GM18909 (cell line): ENCODE results near the gene CHMP4B.

ENCODE experiments used
- ATAC-seq: cut with Tn5 transposase; IDR thresholded peaks from one replicate; pipeline ENCODE4 v1.9.1; 2021; ENCODE audit warnings: mild to moderate bottlenecking; ENCODE audit not compliant: unreplicated experiment, poor library complexity

Gene CHMP4B

DNA sequence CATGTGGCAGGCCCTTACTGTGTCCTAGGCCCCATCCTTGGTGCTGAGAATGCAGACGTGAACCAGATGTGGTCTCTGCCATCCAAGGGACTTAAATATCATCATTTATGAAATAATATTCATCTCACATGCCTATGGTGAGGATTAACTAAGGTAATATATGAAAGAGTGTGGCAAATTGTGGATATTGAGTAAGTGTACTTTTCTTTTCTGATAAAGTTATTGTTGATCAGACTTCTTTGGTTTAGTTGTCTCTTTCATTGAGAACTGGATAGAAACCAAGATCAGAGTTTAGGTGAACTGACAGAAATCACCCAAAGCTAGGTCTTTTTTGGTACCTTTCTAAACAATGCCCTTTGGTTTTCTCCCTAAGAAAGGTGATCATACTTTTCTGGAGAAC, 5.0 kb downstream of the CHMP4B start:
- no peak for ATAC-seq

- no peak for ATAC-seq
Observed at GRCh38 chr20:33817411-33817810, 6.3 kb downstream of the CHMP4B start.

DNA sequence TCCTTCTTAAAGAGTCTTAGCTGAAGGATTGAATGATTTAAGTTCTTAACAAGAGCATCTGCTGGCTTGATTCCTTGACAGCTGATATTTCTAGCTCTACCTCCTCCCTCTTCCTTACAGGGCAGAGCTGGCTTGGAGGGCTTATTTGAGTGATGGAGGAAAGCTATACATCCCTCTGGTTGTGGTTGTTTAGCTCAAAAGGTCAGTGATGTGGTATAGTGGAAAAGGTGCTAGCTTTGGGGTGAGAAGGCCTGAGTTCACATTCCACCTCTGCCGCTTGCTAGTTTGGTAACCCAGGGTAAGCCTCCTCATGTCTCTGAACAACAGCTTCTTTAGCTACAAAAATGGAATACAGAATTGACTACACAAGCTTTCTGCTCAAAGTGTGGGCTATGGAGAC, 8.3 kb downstream of the CHMP4B start:
- ATAC-seq = no peak

DNA sequence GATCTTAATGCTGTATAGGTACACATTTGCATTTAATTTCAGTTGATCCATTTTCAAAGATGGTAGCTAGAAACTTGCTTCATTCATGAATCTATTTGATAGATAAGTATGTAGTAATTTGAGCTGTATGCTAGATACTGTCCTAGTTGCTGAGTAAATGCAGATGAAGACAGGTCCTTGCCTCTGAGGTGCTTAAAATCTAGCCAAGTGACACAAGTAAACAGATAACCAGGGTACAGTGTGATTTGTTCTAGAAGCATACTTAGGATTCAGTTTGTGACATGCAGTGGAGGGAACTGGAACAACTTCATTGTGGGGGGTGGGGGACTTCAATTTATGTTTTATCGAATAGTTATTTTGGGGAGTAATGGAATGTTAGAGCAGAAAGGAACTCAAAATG, 9.2 kb downstream of the CHMP4B start:
- ATAC-seq = no peak

GRCh38 chr20:33821270-33821836, 10.2 kb downstream of the CHMP4B start:
- ATAC-seq = no peak

DNA sequence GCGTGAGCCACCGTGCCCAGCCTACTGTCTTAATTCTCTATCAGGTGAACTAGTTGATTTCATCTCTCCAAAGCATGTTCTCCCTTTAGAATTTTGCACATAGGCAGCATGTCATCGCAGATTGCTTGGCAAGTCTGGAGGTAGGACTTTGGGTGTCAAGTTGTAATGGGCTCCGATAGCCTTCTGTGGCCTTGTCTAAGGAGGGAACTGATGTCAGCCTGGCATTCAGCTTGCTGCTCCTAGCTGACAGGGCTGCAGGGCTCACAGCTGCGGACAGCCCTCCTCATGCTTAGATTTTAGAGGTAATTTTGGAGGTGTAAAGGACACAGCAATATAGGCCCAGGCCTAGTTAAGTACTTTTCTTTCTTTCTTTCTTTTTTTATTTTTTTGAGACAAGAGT, 11.3 kb downstream of the CHMP4B start:
- no peak for ATAC-seq

DNA sequence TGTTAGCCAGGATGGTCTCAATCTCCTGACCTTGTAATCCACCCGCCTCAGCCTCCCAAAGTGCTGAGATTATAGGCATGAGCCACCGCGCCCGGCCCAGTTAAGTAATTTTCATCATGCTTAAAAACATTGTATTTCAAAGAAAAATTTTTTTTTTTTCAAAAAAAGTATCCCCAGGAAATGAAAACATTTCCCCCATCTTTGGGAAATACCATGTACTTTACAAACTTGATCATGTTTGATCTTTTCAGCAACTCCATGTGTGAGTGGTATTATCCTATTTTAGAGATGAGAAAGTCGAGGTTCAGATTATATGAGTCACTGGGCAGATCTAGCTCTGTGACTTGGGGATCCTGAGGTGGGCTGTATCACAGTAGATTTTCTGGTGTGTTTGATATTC, 11.8 kb downstream of the CHMP4B start:
- ATAC-seq = no peak

- ATAC-seq = no peak
Observed at GRCh38 chr20:33824852-33825251, 13.7 kb downstream of the CHMP4B start.

DNA sequence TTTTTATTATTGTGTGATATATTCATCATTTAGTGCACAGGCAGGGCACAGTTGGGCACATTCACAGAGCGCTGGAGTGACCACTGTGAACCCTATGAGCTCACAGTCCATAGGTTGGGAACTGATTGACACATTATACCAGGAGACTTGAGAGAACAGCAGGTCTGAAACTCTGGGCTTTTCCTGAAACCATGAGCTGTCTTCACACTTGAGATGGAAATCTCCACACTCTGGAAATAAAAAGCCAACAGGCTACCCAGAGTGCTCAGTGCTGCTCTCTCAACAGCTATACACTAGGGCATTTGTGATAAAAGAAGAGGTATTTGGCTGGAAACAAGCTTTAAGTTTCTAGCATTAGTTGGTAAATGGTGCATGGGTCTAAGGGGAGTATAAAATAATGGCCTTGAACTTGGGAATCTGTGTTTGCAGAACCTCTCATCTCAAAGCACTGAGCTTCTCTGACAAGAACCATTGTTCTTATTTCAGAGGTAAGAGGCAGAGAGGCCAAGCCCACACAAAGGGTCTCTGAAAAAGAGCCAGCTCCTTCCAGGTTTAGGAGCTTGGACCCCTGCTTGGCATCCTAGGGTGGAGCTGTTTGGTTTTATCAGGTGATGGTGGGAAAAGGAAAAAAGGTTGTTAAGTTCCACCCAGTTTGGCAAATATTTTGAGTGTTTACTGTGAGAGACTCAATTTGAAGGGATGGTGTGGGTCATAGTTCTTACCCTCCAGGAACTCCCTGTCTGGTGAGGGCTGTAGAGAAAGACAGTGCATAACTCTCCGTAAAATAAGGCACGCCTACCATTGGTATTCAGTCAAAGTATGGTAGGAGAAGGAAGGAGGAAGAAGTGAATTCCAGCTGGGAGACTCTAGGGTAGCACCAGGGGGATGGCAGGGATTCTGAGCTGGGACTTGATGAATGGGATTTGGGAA, 14.5 kb downstream of the CHMP4B start:
- ATAC-seq = no peak

GRCh38 chr20:33826270-33826897, 15.2 kb downstream of the CHMP4B start:
- no peak for ATAC-seq

GRCh38 chr20:33827109-33827508, 16.0 kb downstream of the CHMP4B start:
- no peak for ATAC-seq

DNA sequence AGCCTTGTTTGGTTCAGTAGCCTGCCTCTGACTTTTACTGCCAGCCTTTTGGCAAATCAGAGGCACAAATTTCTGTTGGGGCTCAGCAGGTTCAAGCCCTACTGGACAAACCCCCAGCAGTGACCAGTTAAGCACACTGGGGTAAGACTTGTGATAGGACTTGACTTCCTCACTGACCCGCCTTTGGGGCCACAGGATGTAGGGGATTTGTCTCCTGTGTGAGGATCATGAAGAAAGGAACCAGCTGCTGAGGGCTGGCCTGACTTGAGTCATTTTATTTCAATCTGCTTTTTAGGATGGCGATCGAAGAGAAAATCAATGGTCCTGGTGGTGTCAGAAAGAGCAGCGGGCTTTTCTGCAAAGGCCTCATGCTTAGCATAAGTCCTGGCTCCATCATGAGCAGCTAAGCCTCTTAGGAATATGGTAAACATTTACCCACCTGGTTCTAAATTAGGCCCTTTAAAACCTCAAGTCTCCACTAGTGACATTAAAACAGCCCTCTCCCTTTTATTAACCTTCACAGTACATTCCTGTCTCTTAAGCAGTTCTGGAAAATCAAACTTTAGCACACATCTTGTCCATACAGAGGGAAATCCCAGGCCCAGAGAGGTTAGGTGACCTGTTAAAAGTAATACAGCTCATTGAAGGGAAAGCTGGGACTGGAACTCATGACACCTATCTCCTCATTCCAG, 16.6 kb downstream of the CHMP4B start:
- no peak for ATAC-seq

- no peak for ATAC-seq
Observed at GRCh38 chr20:33828326-33828844, 17.2 kb downstream of the CHMP4B start.

GRCh38 chr20:33828967-33829560, 17.9 kb downstream of the CHMP4B start:
- no peak for ATAC-seq

DNA sequence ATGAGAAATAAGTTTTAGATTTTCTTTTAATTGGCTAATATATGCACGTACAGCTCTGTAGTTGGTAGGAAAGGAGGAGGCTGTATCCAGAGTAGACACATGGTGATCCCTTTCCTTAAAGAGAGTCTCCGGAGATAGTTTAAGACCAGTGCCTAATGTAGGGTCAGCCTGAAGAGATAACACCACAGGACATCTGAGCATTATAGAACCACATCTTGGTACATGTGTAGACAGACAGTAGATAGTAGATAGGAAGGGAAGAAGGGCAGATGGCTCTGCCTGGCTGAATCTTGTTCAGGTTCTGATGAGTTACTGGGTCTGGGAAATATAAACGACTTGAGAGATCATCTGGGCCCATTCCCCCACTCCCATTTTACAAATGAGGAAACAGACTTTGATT, 18.5 kb downstream of the CHMP4B start:
- no peak for ATAC-seq

DNA sequence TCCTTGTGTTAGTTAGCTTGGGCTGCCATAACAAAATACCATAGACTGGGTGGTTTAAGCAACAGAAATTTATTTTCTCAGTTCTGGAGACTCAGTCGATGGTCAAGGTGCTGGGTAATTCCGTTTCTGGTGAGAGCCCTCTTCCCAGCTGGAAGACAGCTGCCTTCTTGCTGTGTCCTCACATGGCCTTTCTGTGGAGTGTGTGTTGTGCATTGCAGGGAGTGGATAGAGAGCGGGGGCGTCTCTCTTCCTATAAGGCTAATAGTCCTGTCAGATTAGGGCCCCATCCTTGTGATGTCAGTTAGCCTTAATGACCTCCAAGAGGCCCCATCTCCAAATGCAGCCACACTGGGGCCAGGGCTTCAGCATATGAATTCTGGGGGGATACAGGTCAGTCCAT, 19.2 kb downstream of the CHMP4B start:
- no peak for ATAC-seq

GRCh38 chr20:33832103-33832804, 21.1 kb downstream of the CHMP4B start:
- no peak for ATAC-seq

DNA sequence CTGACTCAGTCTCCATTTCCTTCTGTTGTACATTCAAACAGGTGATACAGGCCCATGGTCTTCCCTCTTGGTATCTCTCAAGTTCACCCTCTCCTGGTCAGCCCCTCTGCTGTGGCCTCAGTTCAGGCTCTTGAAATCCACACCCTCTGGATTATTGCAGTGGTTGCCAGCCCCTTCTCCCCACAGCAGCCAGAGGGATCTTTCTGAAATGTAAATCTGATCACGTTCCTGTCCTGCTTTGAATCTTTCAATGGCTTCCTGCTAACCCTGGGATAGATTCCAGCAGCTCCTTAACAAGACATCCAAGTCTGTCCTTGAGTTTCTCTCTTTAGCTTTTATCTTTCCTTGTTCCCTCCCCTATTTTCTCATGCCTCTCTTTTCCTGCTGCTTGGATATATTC, 22.2 kb downstream of the CHMP4B start:
- no peak for ATAC-seq

DNA sequence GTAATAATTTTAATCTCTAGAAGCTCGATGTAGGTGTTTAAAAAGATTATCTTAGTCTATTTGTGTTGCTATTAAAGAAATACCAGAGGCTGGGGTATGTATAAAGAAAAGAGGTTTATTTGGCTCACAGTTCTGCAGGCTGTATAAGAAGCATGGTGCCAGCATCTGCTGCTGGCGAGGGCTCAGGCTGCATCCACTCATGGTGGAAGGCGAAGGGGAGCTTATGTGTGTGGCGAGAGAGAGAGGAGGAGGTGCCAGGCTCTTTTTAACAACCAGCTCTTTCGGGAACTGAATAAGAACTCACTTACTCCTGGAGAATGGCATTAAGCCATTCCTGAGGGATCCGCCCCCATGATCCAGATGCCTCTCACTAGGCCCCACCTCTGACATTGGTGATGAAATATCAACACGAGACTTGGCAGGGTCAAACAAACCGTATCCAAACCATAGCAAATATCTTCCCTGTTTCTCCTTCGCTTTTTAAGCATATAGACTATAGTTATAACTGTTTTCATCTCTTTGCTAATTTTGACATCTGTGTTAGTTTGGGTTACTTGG, 24.5 kb downstream of the CHMP4B start:
- ATAC-seq = no peak
